Measurements from ENCODE around the gene DHFR. TPM values are rescaled to one million over a fixed set of nuclear protein-coding genes. Genes with fewer than 3 reads are reported as not detected.

DHFR gene
- total RNA-seq, 2 donors from 2014 or later: 26.5 to 77.7 TPM

DNA sequence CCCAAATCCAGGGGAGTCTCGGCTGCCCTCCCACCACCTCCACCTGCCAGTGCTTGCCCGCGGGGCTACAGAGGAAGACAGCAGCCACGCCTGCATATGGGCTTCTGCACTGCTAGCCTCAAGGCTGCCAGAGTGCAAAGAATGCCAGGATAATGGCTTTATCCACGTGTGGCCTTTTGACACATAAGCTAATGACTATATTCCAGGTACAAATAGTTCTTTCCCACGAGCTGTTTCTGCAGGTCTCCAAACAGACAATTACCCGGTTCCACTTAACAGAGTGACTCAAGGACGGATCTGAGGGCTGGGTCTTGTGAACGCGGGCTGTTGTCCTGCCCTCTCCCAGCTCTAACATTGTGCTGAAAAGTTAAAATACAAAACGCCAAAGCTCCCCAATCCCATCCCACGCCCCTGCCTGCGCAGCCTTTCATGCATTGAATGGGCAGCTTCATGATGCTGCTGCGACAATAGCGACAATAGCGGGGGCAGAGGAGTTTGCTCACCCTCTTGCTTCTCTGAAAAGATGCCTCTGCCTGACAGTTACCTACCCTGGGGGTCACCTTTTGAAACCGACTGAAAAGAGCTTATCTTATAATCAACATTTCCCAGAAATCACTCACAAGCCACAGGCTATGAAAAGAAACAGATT, 39.4 kb downstream of the DHFR start:
- intact Hi-C loops (cut with DNase I): no loop called here
- no peak overlapping the region for H3K4me3 ChIP-seq

DNA sequence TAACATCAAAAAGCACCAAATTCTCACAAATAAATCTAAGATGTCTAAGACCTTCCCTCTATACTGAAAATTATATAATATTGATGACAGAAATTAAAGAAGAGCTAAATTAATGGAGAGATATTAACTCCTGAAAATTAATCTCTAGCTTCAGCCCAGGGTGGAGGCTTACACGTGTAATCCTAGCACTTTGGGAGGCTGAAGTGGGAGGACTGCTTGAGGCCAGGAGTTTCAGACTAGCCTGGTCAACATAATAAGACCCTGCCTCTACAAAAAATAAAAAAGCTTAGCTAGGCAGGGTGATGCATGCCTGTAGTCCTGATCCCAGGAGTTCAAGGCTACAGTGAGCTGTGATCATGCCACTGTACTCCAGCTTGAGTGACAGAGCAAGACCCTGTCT, 45.1 kb downstream of the DHFR start:
- no peaks in the 10 kb centered on the region for H3K9me3 ChIP-seq
- H3K4me3 ChIP-seq: no peak overlapping the region
- no peaks in the 10 kb centered on the region for H3K27me3 ChIP-seq
- DNase-seq: no peak
- H3K4me1 ChIP-seq: no peaks in the 10 kb centered on the region
- TF ChIP-seq, protein P1, sequence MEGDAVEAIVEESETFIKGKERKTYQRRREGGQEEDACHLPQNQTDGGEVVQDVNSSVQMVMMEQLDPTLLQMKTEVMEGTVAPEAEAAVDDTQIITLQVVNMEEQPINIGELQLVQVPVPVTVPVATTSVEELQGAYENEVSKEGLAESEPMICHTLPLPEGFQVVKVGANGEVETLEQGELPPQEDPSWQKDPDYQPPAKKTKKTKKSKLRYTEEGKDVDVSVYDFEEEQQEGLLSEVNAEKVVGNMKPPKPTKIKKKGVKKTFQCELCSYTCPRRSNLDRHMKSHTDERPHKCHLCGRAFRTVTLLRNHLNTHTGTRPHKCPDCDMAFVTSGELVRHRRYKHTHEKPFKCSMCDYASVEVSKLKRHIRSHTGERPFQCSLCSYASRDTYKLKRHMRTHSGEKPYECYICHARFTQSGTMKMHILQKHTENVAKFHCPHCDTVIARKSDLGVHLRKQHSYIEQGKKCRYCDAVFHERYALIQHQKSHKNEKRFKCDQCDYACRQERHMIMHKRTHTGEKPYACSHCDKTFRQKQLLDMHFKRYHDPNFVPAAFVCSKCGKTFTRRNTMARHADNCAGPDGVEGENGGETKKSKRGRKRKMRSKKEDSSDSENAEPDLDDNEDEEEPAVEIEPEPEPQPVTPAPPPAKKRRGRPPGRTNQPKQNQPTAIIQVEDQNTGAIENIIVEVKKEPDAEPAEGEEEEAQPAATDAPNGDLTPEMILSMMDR (IDR thresholded peaks at IDR 0.05): no peak
- intact Hi-C loops (cut with DNase I): no loop called here
- H3K36me3 ChIP-seq: no peaks in the 10 kb centered on the region
- no peak overlapping the region for H3K9ac ChIP-seq (ENCODE audit: low read depth in 2 of 2, low read length in 2 of 2)
- no peak overlapping the region for H3K27ac ChIP-seq

More for the DNA sequence above, 39.4 kb downstream of the DHFR start:
- H3K9me3 ChIP-seq: no peaks in the 10 kb centered on the region
- H3K4me1 ChIP-seq: no peaks in the 10 kb centered on the region
- no peaks in the 10 kb centered on the region for H3K36me3 ChIP-seq
- DNase-seq: no peak
- no peak overlapping the region for H3K9ac ChIP-seq (ENCODE audit: low read depth in 2 of 2, low read length in 2 of 2)
- no peak overlapping the region for H3K27ac ChIP-seq
- TF ChIP-seq, protein P1 (IDR thresholded peaks at IDR 0.05): no peak
- H3K27me3 ChIP-seq: no peaks in the 10 kb centered on the region

DNA sequence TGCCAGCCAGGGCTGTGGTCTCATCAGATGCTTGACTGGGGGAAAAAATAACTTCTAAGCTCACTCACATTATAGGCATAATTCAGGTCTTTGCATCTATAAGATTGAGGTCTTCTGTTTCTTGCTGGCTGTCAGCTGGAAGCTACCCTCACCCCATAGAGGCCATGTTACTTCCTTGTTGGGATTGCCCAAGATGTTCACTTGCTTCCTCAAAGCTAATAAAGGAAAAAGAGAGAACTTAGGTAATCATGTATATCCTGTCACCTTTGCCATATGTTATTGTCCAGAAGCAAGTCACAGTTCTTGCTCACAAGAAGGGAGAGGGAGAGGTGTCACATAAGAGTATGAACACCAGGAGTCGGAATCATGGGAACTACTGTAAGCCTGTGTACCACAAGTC, 46.1 kb downstream of the DHFR start:
- Histone ChIP-seq H3K4me3 (no peak overlapping the region), H3K9ac (ENCODE audit: low read depth in 2 of 2, low read length in 2 of 2) (no peak overlapping the region), H3K27ac (no peak overlapping the region), H3K9me3 (no peaks in the 10 kb centered on the region), H3K4me1 (no peaks in the 10 kb centered on the region), H3K36me3 (no peaks in the 10 kb centered on the region), H3K27me3 (no peaks in the 10 kb centered on the region)
- intact Hi-C loops (cut with DNase I): no loop called here
- TF ChIP-seq, protein P1 (IDR thresholded peaks at IDR 0.05): no peak
- DNase-seq: no peak

GRCh38 chr5:80607832-80608231, 47.0 kb downstream of the DHFR start:
- Histone ChIP-seq H3K36me3 (no peaks in the 10 kb centered on the region), H3K4me1 (no peaks in the 10 kb centered on the region), H3K27me3 (no peaks in the 10 kb centered on the region), H3K9me3 (no peaks in the 10 kb centered on the region), H3K4me3 (no peak overlapping the region), H3K27ac (no peak overlapping the region), H3K9ac (ENCODE audit: low read depth in 2 of 2, low read length in 2 of 2) (no peak overlapping the region)
- intact Hi-C loops (cut with DNase I): no loop called here
- TF ChIP-seq, protein P1 (IDR thresholded peaks at IDR 0.05): no peak
- no peak for DNase-seq

DNA sequence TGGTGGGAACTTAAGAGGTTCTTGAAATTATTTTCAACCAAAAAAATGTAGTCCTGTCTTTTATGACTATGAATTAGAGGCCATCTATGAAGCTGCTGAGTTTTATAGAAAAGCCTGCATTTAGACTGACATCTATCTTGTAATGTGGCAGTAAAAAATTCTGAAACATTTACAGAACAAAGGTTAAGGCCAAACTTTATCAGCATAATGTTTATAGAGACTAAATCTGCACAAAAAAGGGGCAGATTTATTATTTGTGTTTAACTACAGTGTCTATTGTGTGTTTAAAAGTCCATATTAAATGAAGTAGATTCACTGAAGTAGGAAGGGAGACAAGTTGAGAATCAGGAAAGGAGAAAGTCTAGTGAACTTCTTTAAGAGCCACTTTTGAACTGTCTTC, 47.4 kb downstream of the DHFR start:
- intact Hi-C loops (cut with DNase I): no loop called here

More for the DNA sequence above, 47.4 kb downstream of the DHFR start:
- Histone ChIP-seq H3K4me1 (no peaks in the 10 kb centered on the region), H3K27me3 (no peaks in the 10 kb centered on the region), H3K4me3 (no peak overlapping the region), H3K36me3 (no peaks in the 10 kb centered on the region), H3K9me3 (no peaks in the 10 kb centered on the region), H3K9ac (ENCODE audit: low read depth in 2 of 2, low read length in 2 of 2) (no peak overlapping the region), H3K27ac (no peak overlapping the region)
- TF ChIP-seq, protein P1 (IDR thresholded peaks at IDR 0.05): no peak
- DNase-seq: no peak

Measured in colonic mucosa (tissue), 4 donors.